MM.1S (cell line): ENCODE results near the gene HARS2.

Experiments used
- DNase-seq: peaks from one replicate; pipeline ENCODE4 v3.0.0-alpha.2; 2015
- H2AFZ ChIP-seq: fragments of 300-600 bp; sonication (generic); 2 replicates; pipeline ENCODE4 v1.6.0; 2016; ENCODE audit warnings: antibody characterized with exemption, low read length
- H3F3A ChIP-seq: fragments of 300-600 bp; sonication (generic); 2 replicates; pipeline ENCODE4 v1.6.1; 2016; ENCODE audit warnings: mild to moderate bottlenecking, antibody characterized with exemption, low read length, moderate library complexity, mixed read lengths; ENCODE audit not compliant: insufficient read depth
- H3K27ac ChIP-seq: fragments of 300-600 bp; sonication (generic); 2 replicates; pipeline ENCODE4 v1.5.1; 2016; ENCODE audit warnings: mild to moderate bottlenecking, low read length
- H3K27me3 ChIP-seq: fragments of 300-600 bp; sonication (generic); replicated peaks from 2 replicates; pipeline ENCODE4 v1.6.0; 2016; ENCODE audit warnings: low read length; ENCODE audit not compliant: insufficient read depth
- H3K36me3 ChIP-seq: fragments of 300-600 bp; sonication (generic); replicated peaks from 2 replicates; pipeline ENCODE4 v1.6.1; 2016; ENCODE audit warnings: mild to moderate bottlenecking, low read length, mixed read lengths; ENCODE audit not compliant: insufficient read depth
- H3K4me1 ChIP-seq: fragments of 300-600 bp; sonication (generic); 2 replicates; pipeline ENCODE4 v1.6.1; 2016; ENCODE audit warnings: low read length, mixed read lengths
- H3K4me2 ChIP-seq: fragments of 300-600 bp; sonication (generic); 2 replicates; pipeline ENCODE4 v1.6.0; 2016; ENCODE audit warnings: low read depth, low read length
- H3K4me3 ChIP-seq: fragments of 300-600 bp; sonication (generic); 2 replicates; pipeline ENCODE4 v1.5.1; 2016; ENCODE audit warnings: low read length, mixed read lengths
- H3K79me2 ChIP-seq: fragments of 300-600 bp; sonication (generic); 2 replicates; pipeline ENCODE4 v1.6.1; 2016; ENCODE audit warnings: mixed run types, low read length, mixed read lengths
- H3K9ac ChIP-seq: fragments of 300-600 bp; sonication (generic); 2 replicates; pipeline ENCODE4 v1.6.1; 2016; ENCODE audit warnings: low read length, mixed read lengths
- H3K9me2 ChIP-seq: fragments of 300-600 bp; sonication (generic); replicated peaks from 2 replicates; pipeline ENCODE4 v1.6.1; 2016; ENCODE audit warnings: mild to moderate bottlenecking, low read length, mixed read lengths; ENCODE audit not compliant: insufficient read depth
- H3K9me3 ChIP-seq: fragments of 300-600 bp; sonication (generic); replicated peaks from 2 replicates; pipeline ENCODE4 v1.6.1; 2016; ENCODE audit warnings: mild to moderate bottlenecking, low read length, mixed read lengths; ENCODE audit not compliant: insufficient read depth
- H4K20me1 ChIP-seq: fragments of 300-600 bp; sonication (generic); 2 replicates; pipeline ENCODE4 v1.6.1; 2016; ENCODE audit warnings: mild to moderate bottlenecking, low read length, moderate library complexity, mixed read lengths; ENCODE audit not compliant: insufficient read depth
- CTCF ChIP-seq: fragments of 300-600 bp; sonication (generic); IDR thresholded peaks from 2 replicates; pipeline ENCODE4 v1.5.1; 2016; ENCODE audit warnings: antibody characterized with exemption, low read length, mixed read lengths
- EZH2 ChIP-seq: fragments of 300-600 bp; sonication (generic); optimal IDR thresholded peaks from 2 replicates; pipeline ENCODE3; 2017; ENCODE audit warnings: low read depth, mild to moderate bottlenecking, antibody characterized with exemption, low read length, mixed read lengths
- EZH2phosphoT487 ChIP-seq: fragments of 300-600 bp; sonication (generic); IDR thresholded peaks from 2 replicates; pipeline ENCODE4 v1.6.1; 2018; ENCODE audit warnings: antibody characterized with exemption, low read length

The HARS2 gene

GRCh38 chr5:140672455-140673186, 18.6 kb upstream of the HARS2 start:
- H3K4me2 ChIP-seq, result no peak overlapping the region
- peaks cover 2% of the 10 kb centered on the region; the same call in 1 of the 2 replicates for H3K4me1 ChIP-seq
- TF ChIP-seq EZH2, result no peak
- no peak for TF ChIP-seq EZH2phosphoT487
- no peak for TF ChIP-seq CTCF
- no peak overlapping the region for H3K9ac ChIP-seq
- no peaks in the 10 kb centered on the region for H3K9me3 ChIP-seq
- no peak overlapping the region for H3K4me3 ChIP-seq
- H4K20me1 ChIP-seq, result no peaks in the 10 kb centered on the region
- no peaks in the 10 kb centered on the region; the same call in 1 of the 2 replicates for H3F3A ChIP-seq
- H3K9me2 ChIP-seq, result no peaks in the 10 kb centered on the region
- H3K36me3 ChIP-seq, result peaks cover 4% of the 10 kb centered on the region; the same call in 1 of the 2 replicates
- no peak overlapping the region for H2AFZ ChIP-seq
- peaks cover 17% of the 10 kb centered on the region for H3K79me2 ChIP-seq
- H3K27me3 ChIP-seq, result no peaks in the 10 kb centered on the region
- DNase-seq, result no peak
- H3K27ac ChIP-seq, result no peak overlapping the region

GRCh38 chr5:140673187-140673976, 17.9 kb upstream of the HARS2 start, which contains the start of gene DND1:
DND1 (minus strand) TSS chr5:140673576; CDS start chr5:140673542, 34 bp downstream.
- Histone ChIP-seq H4K20me1 (no peaks in the 10 kb centered on the region), H3F3A (no peaks in the 10 kb centered on the region; the same call in 1 of the 2 replicates), H3K9me3 (no peaks in the 10 kb centered on the region), H3K27ac (no peak within 1 kb of the TSS), H2AFZ (no peak within 1 kb of the TSS), H3K27me3 (no peaks in the 10 kb centered on the region), H3K4me3 (no peak within 1 kb of the TSS), H3K4me1 (peaks cover 7% of the 10 kb centered on the region; the same call in 1 of the 2 replicates), H3K79me2 (peaks cover 9% of the 10 kb centered on the region; the same call in 1 of the 2 replicates), H3K36me3 (peaks cover 4% of the 10 kb centered on the region; the same call in 1 of the 2 replicates), H3K9me2 (no peaks in the 10 kb centered on the region), H3K9ac (no peak within 1 kb of the TSS), H3K4me2 (no peak within 1 kb of the TSS)
- DNase-seq, result no peak
- TF ChIP-seq EZH2 (no peak), CTCF (no peak), EZH2phosphoT487 (no peak)

- TF ChIP-seq EZH2phosphoT487, result no peak
- TF ChIP-seq CTCF, result no peak
- no peak for TF ChIP-seq EZH2
These were observed 17.0 kb upstream of the HARS2 start for GRCh38 chr5:140674211-140674610.

More at GRCh38 chr5:140674211-140674610, 17.0 kb upstream of the HARS2 start:
- H2AFZ ChIP-seq, result no peak overlapping the region
- H3K4me3 ChIP-seq, result no peak overlapping the region
- H3K27ac ChIP-seq, result no peak overlapping the region
- peaks cover 4% of the 10 kb centered on the region; the same call in 1 of the 2 replicates for H3K36me3 ChIP-seq
- H3K4me1 ChIP-seq, result peaks cover 7% of the 10 kb centered on the region; the same call in 1 of the 2 replicates
- peaks cover under 1% of the 10 kb centered on the region; the same call in 1 of the 2 replicates for H3K79me2 ChIP-seq
- H3K27me3 ChIP-seq, result no peaks in the 10 kb centered on the region
- no peak for DNase-seq
- no peaks in the 10 kb centered on the region for H3K9me2 ChIP-seq
- no peak overlapping the region for H3K9ac ChIP-seq
- H4K20me1 ChIP-seq, result no peaks in the 10 kb centered on the region
- H3K4me2 ChIP-seq, result no peak overlapping the region
- no peaks in the 10 kb centered on the region for H3K9me3 ChIP-seq
- no peaks in the 10 kb centered on the region; the same call in 1 of the 2 replicates for H3F3A ChIP-seq
